ENCODE measurements around the gene CFAP298.
A peak's percentile ranks its signal among the peaks of the same experiment; 100 is the strongest.
"Not testable (repeated sequence)": the region's sequence is repeated elsewhere in the genome, so short reads cannot be mapped to it uniquely, and the experiment has no call there.

CFAP298 gene

GRCh38 chr21:32565856-32566465 lies 46.2 kb downstream of the CFAP298 start:
- no peak for DNase-seq

- no peak for DNase-seq
These were observed 49.3 kb downstream of the CFAP298 start for GRCh38 chr21:32562915-32563314.

GRCh38 chr21:32562426-32562825 lies 49.8 kb downstream of the CFAP298 start:
- peak; percentile 78 for DNase-seq

- not testable (repeated sequence) for DNase-seq
These were observed 50.7 kb downstream of the CFAP298 start for GRCh38 chr21:32561476-32561875.

GRCh38 chr21:32560896-32561295 lies 51.3 kb downstream of the CFAP298 start:
- DNase-seq: no peak

- DNase-seq: peak; percentile 50
These were observed 53.1 kb downstream of the CFAP298 start for GRCh38 chr21:32559006-32559610.

DNA sequence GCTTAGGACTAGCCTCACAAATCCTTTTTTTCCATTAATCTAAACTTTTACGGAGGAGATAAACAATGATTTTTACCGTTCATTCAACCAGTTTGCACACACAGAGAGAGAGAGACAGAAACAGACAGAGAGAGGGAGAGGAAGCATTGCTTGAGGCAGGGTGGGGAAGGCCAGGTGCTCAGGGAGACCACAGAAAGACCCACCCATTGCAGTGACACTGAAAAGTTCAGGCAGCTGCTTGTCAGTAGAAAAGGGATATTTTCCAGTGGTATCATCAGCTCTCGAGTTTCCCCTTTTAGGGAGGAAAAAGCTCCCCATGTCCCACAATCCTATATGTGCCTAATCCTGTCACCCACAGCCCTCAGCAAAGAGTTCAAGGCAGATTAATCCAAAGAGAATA lies 54.1 kb downstream of the CFAP298 start:
- no peak for DNase-seq

DNA sequence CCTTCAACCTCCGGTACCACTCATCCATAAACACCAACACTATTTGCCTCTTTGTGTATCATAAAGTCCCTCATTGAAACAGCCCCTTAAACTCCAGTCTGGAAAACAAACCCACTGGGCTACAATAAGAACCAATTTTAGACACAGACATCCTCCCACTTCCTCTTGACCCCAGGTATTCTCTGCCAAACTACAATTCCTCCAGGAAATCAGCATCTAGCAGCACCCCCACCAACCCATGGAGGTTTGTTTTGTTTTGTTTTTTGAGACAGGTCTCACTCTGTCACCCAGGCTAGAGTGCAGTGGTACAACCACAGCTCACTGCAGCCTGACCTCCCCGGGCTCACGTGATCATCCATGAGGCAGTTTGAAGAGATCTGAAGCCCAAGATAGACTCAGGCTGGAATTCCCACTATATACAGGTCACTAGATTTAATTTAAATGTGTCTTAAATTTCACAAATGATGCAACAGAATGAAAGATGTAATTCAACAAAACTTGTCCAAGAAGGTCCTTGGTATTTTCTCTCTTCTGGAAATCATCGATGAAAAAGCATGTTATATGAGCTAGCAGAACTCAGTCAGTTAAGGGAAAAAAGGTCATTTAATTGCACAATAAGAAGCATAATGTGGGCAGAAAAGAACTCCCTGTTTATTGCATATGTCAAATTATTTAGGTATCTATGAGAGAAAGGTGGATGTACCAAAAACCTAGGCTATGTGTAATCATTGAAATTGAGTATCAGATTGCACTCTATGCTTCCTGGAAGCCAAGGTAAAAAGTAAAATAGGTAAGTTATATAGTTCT lies 57.1 kb downstream of the CFAP298 start:
- DNase-seq: no peak

- DNase-seq: no peak
These were observed 62.3 kb downstream of the CFAP298 start for GRCh38 chr21:32549886-32550285.

GRCh38 chr21:32549440-32549839 lies 62.7 kb downstream of the CFAP298 start:
- DNase-seq: peak; percentile 56

Data from hematopoietic multipotent progenitor cell treated with erythropoietin and hydrocortisone succinate and interleukin-3 and kit ligand, for 6 days (in vitro differentiated cells).